GM23338 (cell line): ENCODE measurements around the gene SBDS.

Experiments used
- CREB1 ChIP-seq: fragments of 250-450 bp; sonication (Bioruptor Pico); IDR thresholded peaks from 2 replicates; pipeline ENCODE4 v1.5.0; 2020; ENCODE audit warnings: low read depth, mild to moderate bottlenecking, moderate library complexity
- CTCF ChIP-seq, 2 experiments: fragments of 200-600 bp in 1 of 2; sonication (generic) in 1 of 2; conservative IDR thresholded peaks; 2 replicates each; pipeline versions ENCODE4 v1.5.1 to v1.6.1; 2016 to 2017; ENCODE audit warnings: antibody characterized with exemption in 2 of 2, low read depth in 2 of 2, mild to moderate bottlenecking in 2 of 2, moderate library complexity in 1 of 2
- EZH2 ChIP-seq: fragments of 200-600 bp; sonication (generic); IDR thresholded peaks from one replicate; pipeline ENCODE4 v1.8.0; 2017; ENCODE audit warnings: antibody characterized with exemption, mild to moderate bottlenecking, low read depth; ENCODE audit not compliant: unreplicated experiment
- EZH2phosphoT487 ChIP-seq: fragments of 200-600 bp; sonication (generic); IDR thresholded peaks from one replicate; pipeline ENCODE4 v1.8.1; 2018; ENCODE audit warnings: antibody characterized with exemption; ENCODE audit not compliant: unreplicated experiment
- JUNB ChIP-seq: IDR thresholded peaks from one replicate; pipeline ENCODE4 v1.6.1; 2016; ENCODE audit warnings: antibody characterized with exemption; ENCODE audit not compliant: unreplicated experiment
- NANOG ChIP-seq: IDR thresholded peaks from 2 replicates; pipeline ENCODE4 v1.6.1; 2016; ENCODE audit warnings: antibody characterized with exemption, borderline replicate concordance
- POLR2AphosphoS5 ChIP-seq: IDR thresholded peaks from 2 replicates; pipeline ENCODE4 v1.6.1; 2016; ENCODE audit warnings: antibody characterized with exemption, low read depth
- REST ChIP-seq: IDR thresholded peaks from one replicate; pipeline ENCODE4 v1.6.1; 2018; ENCODE audit warnings: antibody characterized with exemption; ENCODE audit not compliant: unreplicated experiment
- STAT1 ChIP-seq: IDR thresholded peaks from one replicate; pipeline ENCODE4 v1.6.1; 2016; ENCODE audit warnings: antibody characterized with exemption; ENCODE audit not compliant: unreplicated experiment
- ZNF114 ChIP-seq: fragments of 250-450 bp; sonication (Bioruptor Pico); IDR thresholded peaks from 2 replicates; pipeline ENCODE4 v1.5.0; 2020; ENCODE audit warnings: mild to moderate bottlenecking, moderate library complexity
- ZNF331 ChIP-seq: fragments of 250-450 bp; sonication (Bioruptor Pico); IDR thresholded peaks from 2 replicates; pipeline ENCODE4 v1.5.0; 2020; ENCODE audit warnings: low read depth, mild to moderate bottlenecking, moderate library complexity
- TF ChIP-seq, protein P1 (sequence below): IDR thresholded peaks from 2 replicates; pipeline ENCODE4 v1.6.1; 2016; ENCODE audit warnings: antibody characterized with exemption
- TF ChIP-seq, protein P2 (sequence below): fragments of 250-450 bp; sonication (Bioruptor Pico); IDR thresholded peaks from 2 replicates; pipeline ENCODE4 v1.5.0; 2020; ENCODE audit warnings: mild to moderate bottlenecking, moderate library complexity

DNA sequence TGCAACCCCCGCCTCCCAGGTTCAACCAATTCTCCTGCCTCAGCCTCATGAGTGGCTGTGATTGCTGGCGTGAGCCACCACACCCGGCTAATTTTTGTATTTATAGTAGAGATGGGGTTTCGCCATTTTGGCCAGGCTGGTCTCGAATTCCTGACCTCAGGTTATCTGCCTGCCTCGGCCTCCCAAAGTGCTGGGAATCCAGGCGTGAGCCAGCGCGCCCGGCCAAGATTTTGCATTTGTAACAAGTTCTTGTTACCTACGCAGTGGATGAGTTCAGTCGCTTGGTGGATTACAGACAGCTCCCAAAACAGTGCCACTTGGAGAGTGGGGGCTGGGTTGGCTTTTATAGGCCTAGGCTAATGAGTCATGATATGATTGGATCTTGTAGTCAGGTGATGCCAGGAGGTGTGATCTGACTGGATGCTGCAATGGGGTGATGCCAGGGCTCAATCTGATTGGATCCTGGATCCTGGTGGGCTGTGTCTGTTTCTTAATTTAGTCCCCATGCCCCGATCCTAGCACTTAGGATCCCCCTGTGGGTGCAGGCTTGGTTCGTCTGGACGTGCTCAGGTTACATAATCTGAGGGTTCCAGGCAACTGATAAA is 20.3 kb downstream of the SBDS start:
- TF ChIP-seq CTCF (conservative IDR thresholded peaks at IDR 0.05; ENCODE audit: low read depth in 2 of 2) (no peak), POLR2AphosphoS5 (no peak), EZH2phosphoT487 (no peak), EZH2 (no peak), STAT1 (no peak), NANOG (no peak), REST (no peak), ZNF331 (no peak), CREB1 (no peak), JUNB (no peak), ZNF114 (CRISPR knock-in tag) (no peak)
- TF ChIP-seq, protein P1, sequence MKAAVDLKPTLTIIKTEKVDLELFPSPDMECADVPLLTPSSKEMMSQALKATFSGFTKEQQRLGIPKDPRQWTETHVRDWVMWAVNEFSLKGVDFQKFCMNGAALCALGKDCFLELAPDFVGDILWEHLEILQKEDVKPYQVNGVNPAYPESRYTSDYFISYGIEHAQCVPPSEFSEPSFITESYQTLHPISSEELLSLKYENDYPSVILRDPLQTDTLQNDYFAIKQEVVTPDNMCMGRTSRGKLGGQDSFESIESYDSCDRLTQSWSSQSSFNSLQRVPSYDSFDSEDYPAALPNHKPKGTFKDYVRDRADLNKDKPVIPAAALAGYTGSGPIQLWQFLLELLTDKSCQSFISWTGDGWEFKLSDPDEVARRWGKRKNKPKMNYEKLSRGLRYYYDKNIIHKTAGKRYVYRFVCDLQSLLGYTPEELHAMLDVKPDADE: no peak
- TF ChIP-seq, protein P2, sequence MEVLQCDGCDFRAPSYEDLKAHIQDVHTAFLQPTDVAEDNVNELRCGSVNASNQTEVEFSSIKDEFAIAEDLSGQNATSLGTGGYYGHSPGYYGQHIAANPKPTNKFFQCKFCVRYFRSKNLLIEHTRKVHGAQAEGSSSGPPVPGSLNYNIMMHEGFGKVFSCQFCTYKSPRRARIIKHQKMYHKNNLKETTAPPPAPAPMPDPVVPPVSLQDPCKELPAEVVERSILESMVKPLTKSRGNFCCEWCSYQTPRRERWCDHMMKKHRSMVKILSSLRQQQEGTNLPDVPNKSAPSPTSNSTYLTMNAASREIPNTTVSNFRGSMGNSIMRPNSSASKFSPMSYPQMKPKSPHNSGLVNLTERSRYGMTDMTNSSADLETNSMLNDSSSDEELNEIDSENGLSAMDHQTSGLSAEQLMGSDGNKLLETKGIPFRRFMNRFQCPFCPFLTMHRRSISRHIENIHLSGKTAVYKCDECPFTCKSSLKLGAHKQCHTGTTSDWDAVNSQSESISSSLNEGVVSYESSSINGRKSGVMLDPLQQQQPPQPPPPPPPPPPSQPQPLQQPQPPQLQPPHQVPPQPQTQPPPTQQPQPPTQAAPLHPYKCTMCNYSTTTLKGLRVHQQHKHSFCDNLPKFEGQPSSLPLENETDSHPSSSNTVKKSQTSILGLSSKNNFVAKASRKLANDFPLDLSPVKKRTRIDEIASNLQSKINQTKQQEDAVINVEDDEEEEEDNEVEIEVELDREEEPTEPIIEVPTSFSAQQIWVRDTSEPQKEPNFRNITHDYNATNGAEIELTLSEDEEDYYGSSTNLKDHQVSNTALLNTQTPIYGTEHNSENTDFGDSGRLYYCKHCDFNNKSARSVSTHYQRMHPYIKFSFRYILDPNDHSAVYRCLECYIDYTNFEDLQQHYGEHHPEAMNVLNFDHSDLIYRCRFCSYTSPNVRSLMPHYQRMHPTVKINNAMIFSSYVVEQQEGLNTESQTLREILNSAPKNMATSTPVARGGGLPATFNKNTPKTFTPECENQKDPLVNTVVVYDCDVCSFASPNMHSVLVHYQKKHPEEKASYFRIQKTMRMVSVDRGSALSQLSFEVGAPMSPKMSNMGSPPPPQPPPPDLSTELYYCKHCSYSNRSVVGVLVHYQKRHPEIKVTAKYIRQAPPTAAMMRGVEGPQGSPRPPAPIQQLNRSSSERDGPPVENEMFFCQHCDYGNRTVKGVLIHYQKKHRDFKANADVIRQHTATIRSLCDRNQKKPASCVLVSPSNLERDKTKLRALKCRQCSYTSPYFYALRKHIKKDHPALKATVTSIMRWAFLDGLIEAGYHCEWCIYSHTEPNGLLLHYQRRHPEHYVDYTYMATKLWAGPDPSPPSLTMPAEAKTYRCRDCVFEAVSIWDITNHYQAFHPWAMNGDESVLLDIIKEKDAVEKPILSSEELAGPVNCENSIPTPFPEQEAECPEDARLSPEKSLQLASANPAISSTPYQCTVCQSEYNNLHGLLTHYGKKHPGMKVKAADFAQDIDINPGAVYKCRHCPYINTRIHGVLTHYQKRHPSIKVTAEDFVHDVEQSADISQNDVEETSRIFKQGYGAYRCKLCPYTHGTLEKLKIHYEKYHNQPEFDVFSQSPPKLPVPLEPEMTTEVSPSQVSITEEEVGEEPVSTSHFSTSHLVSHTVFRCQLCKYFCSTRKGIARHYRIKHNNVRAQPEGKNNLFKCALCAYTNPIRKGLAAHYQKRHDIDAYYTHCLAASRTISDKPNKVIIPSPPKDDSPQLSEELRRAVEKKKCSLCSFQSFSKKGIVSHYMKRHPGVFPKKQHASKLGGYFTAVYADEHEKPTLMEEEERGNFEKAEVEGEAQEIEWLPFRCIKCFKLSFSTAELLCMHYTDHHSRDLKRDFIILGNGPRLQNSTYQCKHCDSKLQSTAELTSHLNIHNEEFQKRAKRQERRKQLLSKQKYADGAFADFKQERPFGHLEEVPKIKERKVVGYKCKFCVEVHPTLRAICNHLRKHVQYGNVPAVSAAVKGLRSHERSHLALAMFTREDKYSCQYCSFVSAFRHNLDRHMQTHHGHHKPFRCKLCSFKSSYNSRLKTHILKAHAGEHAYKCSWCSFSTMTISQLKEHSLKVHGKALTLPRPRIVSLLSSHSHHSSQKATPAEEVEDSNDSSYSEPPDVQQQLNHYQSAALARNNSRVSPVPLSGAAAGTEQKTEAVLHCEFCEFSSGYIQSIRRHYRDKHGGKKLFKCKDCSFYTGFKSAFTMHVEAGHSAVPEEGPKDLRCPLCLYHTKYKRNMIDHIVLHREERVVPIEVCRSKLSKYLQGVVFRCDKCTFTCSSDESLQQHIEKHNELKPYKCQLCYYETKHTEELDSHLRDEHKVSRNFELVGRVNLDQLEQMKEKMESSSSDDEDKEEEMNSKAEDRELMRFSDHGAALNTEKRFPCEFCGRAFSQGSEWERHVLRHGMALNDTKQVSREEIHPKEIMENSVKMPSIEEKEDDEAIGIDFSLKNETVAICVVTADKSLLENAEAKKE: no peak
